ENCODE measurements around the gene EEF2KMT. TPM values are rescaled to one million over a fixed set of nuclear protein-coding genes. Genes with fewer than 3 reads are reported as not detected.
"Not testable (repeated sequence)": the region's sequence is repeated elsewhere in the genome, so short reads cannot be mapped to it uniquely, and the experiment has no call there.

The EEF2KMT gene
- total and polyA plus RNA-seq, 8 donors: 2.5 to 8.2 (median 4.6) TPM

DNA sequence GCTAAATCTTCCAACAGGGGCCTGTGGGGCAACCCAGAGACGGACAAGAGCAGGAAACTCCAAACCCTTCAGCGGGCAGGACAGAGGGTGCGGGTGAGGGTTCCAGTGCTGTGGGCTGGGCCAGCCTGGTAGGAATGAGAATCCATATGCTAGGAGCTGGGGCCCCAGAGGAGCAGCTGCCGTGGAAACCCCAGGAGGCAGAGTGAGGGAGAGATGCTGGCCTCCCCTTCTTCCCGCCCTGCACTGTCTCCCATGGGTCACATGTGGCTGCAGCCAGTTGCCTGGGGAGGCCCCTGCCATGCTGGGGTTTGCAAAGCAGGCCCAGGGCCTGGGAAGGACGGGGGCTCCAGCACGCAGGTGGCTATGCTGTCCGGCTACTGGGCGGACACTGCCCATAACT, 4.5 kb downstream of the EEF2KMT start:
- H3K4me3 ChIP-seq; H3K27ac ChIP-seq; H3K4me1 ChIP-seq; intact Hi-C loops (cut with DNase I); ATAC-seq; H3K9me3 ChIP-seq; H3K36me3 ChIP-seq; FAIRE-seq; H3K27me3 ChIP-seq: not testable (repeated sequence)
- WGBS, 2 donors: 89 to 98% methylated on average over 6 to 9 of the region's 9 CpGs
- DNase-seq: peak in 1 of 6 donors; percentile 68

GRCh38 chr16:5090592-5090991, 7.0 kb downstream of the EEF2KMT start:
- H3K4me1 ChIP-seq; DNase-seq; H3K9me3 ChIP-seq; H3K27ac ChIP-seq; H3K36me3 ChIP-seq; H3K27me3 ChIP-seq; H3K4me3 ChIP-seq; intact Hi-C loops (cut with DNase I); ATAC-seq; FAIRE-seq: not testable (repeated sequence)
- WGBS, 2 donors: 91 to 94% methylated on average over 9 of the region's 9 CpGs

GRCh38 chr16:5089911-5090555, 7.6 kb downstream of the EEF2KMT start:
- H3K4me1 ChIP-seq, FAIRE-seq: not testable (repeated sequence)
- 85 to 88% methylated on average over 26 of the region's 26 CpGs for WGBS, 2 donors

DNA sequence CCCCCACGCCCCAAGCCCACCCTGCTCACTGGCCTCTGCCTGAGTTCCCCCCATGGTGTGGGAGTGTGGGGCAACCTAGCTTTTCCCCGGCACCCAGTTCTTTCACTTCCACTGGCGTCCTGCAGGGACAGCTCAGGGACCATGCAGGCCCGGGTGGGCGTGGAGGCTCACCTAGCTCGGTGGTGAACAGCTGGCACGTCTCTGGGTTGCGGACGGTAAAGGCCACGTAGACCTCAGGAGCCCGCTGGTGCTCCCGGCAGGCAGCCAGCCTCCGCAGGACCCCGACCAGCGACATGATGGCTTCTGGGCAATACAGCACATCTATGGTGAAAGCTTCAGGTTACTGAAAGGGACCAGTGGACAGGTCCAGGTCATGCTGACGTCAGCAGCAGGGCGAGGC, 8.7 kb downstream of the EEF2KMT start:
- intact Hi-C loops (cut with DNase I); ATAC-seq; H3K9me3 ChIP-seq; FAIRE-seq; H3K36me3 ChIP-seq; H3K27me3 ChIP-seq; H3K27ac ChIP-seq; H3K4me1 ChIP-seq; H3K4me3 ChIP-seq: not testable (repeated sequence)
- DNase-seq: peak in 1 of 6 donors; percentile 62
- WGBS, 2 donors: 90 to 92% methylated on average over 17 of the region's 17 CpGs

More at GRCh38 chr16:5089911-5090555, 7.6 kb downstream of the EEF2KMT start:
- H3K4me3 ChIP-seq; intact Hi-C loops (cut with DNase I); H3K27me3 ChIP-seq; ATAC-seq; H3K36me3 ChIP-seq; H3K9me3 ChIP-seq; H3K27ac ChIP-seq: not testable (repeated sequence)
- peak in 1 of 6 donors; percentile 62 for DNase-seq

- 91 to 92% methylated on average over 18 of the region's 18 CpGs for WGBS, 2 donors
- H3K9me3 ChIP-seq; intact Hi-C loops (cut with DNase I); H3K27ac ChIP-seq; H3K36me3 ChIP-seq; H3K4me1 ChIP-seq; H3K27me3 ChIP-seq; ATAC-seq; FAIRE-seq; H3K4me3 ChIP-seq: not testable (repeated sequence)
- peak in 1 of 6 donors; percentile 57 for DNase-seq
Observed at GRCh38 chr16:5088086-5088790, 9.4 kb downstream of the EEF2KMT start.

- intact Hi-C loops (cut with DNase I); H3K36me3 ChIP-seq; ATAC-seq; H3K27me3 ChIP-seq; H3K9me3 ChIP-seq; FAIRE-seq; H3K27ac ChIP-seq; H3K4me1 ChIP-seq; H3K4me3 ChIP-seq: not testable (repeated sequence)
- 82 to 92% methylated on average over 11 of the region's 11 CpGs for WGBS, 2 donors
- peak in 1 of 6 donors; percentile 33 for DNase-seq
Observed at GRCh38 chr16:5085716-5086115, 11.9 kb downstream of the EEF2KMT start.

GRCh38 chr16:5084802-5085201, 12.8 kb downstream of the EEF2KMT start:
- H3K27me3 ChIP-seq; H3K4me1 ChIP-seq; FAIRE-seq; H3K27ac ChIP-seq; H3K4me3 ChIP-seq; H3K36me3 ChIP-seq; H3K9me3 ChIP-seq; intact Hi-C loops (cut with DNase I); ATAC-seq: not testable (repeated sequence)
- TF ChIP-seq, protein P1, sequence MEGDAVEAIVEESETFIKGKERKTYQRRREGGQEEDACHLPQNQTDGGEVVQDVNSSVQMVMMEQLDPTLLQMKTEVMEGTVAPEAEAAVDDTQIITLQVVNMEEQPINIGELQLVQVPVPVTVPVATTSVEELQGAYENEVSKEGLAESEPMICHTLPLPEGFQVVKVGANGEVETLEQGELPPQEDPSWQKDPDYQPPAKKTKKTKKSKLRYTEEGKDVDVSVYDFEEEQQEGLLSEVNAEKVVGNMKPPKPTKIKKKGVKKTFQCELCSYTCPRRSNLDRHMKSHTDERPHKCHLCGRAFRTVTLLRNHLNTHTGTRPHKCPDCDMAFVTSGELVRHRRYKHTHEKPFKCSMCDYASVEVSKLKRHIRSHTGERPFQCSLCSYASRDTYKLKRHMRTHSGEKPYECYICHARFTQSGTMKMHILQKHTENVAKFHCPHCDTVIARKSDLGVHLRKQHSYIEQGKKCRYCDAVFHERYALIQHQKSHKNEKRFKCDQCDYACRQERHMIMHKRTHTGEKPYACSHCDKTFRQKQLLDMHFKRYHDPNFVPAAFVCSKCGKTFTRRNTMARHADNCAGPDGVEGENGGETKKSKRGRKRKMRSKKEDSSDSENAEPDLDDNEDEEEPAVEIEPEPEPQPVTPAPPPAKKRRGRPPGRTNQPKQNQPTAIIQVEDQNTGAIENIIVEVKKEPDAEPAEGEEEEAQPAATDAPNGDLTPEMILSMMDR (IDR thresholded peaks at IDR 0.05): peak in 3 of 4 donors; percentile 26 to 48 (median 30)
- 62 to 64% methylated on average over 10 of the region's 10 CpGs for WGBS, 2 donors
- DNase-seq: peak in 4 of 6 donors; percentile 33 to 70 (median 52)

DNA sequence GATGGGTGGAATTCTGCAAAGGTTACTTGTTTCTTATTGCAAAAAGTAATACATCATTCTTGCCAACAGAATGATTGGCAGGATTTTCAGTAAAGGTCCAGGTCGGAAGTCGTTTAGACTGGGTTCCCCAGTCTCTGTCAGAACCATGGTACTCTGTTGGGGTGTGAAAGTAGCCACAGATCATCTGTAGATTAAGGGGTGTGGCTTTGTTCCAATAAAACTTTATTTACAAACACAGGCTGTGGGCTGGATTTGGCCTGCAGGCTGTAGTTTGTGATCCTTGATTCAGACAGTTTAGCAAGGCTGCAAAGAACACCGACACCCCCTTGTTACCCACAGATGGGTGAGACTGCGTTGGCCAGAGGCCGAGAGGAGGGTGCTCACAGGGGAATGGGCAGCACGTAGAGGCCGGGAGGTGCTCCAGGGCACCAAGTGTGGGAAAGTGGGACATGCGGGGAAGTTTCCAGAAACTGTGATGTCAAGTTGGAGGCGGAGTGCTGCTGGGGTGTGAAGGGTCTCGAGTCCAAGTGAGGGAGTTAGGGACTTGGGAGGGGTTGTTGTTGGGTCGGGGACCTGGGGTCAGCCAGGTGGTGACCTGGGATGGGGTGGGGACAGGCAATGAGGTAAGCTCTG, 13.4 kb downstream of the EEF2KMT start:
- H3K36me3 ChIP-seq; H3K27ac ChIP-seq; FAIRE-seq; ATAC-seq; intact Hi-C loops (cut with DNase I); DNase-seq; H3K27me3 ChIP-seq; H3K4me3 ChIP-seq; H3K9me3 ChIP-seq; H3K4me1 ChIP-seq: not testable (repeated sequence)
- WGBS, 2 donors: 84 to 87% methylated on average over 11 of the region's 11 CpGs

DNA sequence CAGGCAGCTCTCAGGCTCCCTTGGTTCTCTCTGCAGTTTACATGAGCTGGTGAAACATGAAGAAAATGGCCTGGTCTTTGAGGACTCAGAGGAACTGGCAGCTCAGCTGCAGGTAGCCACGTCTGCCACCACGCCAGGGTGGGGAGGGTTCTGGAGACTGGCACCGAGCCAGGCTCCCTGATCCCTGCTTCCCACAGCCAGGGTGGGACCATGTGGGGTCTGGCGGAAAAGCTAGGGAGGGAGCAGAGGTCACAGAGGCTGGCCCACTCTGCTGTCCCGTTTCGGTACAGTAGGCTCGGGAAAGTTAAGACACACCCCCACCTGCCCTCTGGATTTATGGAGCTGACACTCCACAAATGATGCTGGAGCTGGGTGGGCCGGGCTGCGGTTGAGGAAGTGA, 13.9 kb downstream of the EEF2KMT start:
- DNase-seq: peak in 1 of 6 donors; percentile 58
- WGBS, 2 donors: 86 to 90% methylated on average over 9 of the region's 9 CpGs
- FAIRE-seq; H3K4me1 ChIP-seq; ATAC-seq; H3K27ac ChIP-seq; H3K9me3 ChIP-seq; H3K36me3 ChIP-seq; H3K27me3 ChIP-seq; intact Hi-C loops (cut with DNase I); H3K4me3 ChIP-seq: not testable (repeated sequence)

DNA sequence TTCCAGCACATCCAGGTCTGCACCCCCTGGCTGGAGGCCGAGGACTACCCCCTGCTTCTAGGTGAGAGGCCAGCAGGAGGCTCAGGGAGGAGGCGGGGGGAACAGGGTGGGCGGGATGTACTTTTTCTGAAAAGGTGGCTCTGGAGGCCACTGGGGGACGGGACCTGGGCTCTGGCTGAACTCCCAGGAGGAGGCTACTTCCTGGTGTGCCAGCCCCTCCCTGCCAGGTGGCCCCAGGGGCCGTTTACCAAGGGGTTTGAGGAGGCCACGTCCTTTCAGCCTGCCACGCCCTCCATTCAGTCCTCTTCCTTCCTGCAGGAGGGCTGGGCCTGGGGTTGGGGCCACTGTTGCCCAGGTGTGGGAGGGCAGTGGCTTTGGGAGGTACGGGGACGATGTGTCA, 16.6 kb downstream of the EEF2KMT start:
- H3K9me3 ChIP-seq; intact Hi-C loops (cut with DNase I); H3K4me3 ChIP-seq; H3K27ac ChIP-seq; ATAC-seq; H3K27me3 ChIP-seq; FAIRE-seq; H3K4me1 ChIP-seq: not testable (repeated sequence)
- H3K36me3 ChIP-seq: peaks cover 0 to 11% (median 3%) of the 10 kb centered on the region in 3 donors
- peak in 1 of 6 donors; percentile 49 for DNase-seq
- 73 to 79% methylated on average over 7 to 9 of the region's 9 CpGs for WGBS, 2 donors

DNA sequence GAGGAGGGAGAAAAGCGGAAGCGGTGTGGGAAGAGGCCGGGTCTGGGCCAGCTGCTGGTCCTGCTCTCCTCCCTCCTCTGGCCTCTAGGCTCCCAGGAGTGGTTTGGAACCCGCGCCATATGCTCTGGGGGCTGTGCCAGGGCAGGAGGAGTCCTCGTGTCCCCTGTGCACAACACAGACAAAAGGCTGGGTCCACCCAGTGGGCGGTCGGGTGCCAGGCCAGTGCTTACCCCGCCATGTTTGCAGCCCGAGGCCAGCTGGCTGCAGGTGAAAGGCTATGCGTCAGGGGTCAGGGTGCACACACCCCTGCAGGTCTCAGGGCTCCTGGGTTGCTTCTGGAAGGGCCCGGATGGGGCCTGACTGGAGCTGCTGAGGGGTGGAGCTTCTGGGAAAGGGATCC, 17.1 kb downstream of the EEF2KMT start:
- H3K27me3 ChIP-seq; H3K4me1 ChIP-seq; H3K27ac ChIP-seq; H3K9me3 ChIP-seq; H3K4me3 ChIP-seq; intact Hi-C loops (cut with DNase I); ATAC-seq; FAIRE-seq: not testable (repeated sequence)
- DNase-seq: peak in 3 of 6 donors; percentile 42 to 56 (median 54)
- 76 to 81% methylated on average over 12 of the region's 12 CpGs for WGBS, 2 donors
- peaks cover 0 to 16% (median 3%) of the 10 kb centered on the region in 3 donors for H3K36me3 ChIP-seq

Data from pancreas (tissue), 10 donors.